WTC11 (cell line): Measurements from ENCODE around the gene HOXA9. TPM values are rescaled to one million over a fixed set of nuclear protein-coding genes. Genes with fewer than 3 reads are reported as not detected.
A peak's percentile ranks its signal among the peaks of the same experiment; 100 is the strongest.

Experiments
- ATAC-seq: fragments of 200-7000 bp; cut with Tn5 transposase; 2 replicates; pipeline ENCODE4 v1.10.0; 2021; ENCODE audit warnings: mild to moderate bottlenecking, moderate library complexity
- CTCF ChIA-PET: fragments of 300-600 bp; sonication (Branson Sonifier 250); formaldehyde crosslinking; loops from one replicate; lab custom pipeline; 2021; ENCODE audit warnings: antibody characterized with exemption; lab: Charles Lee
- POLR2A ChIA-PET: fragments of 350-600 bp; sonication (Branson Sonifier 250); formaldehyde crosslinking; loops from one replicate; lab custom pipeline; 2021; ENCODE audit warnings: antibody characterized with exemption; lab: Charles Lee
- DNase-seq: peaks from one replicate; pipeline ENCODE4 v3.0.0; 2021; ENCODE audit warnings: low spot score
- H3K27ac Mint-ChIP-seq: 2 replicates; pipeline ENCODE4 v1.8.0; 2021; ENCODE audit warnings: mixed read lengths
- H3K27me3 Mint-ChIP-seq: 2 replicates; pipeline ENCODE4 v1.8.0; 2021; ENCODE audit warnings: low read depth, mild to moderate bottlenecking, moderate library complexity, mixed read lengths
- H3K36me3 Mint-ChIP-seq: 2 replicates; pipeline ENCODE4 v1.8.0; 2021; ENCODE audit warnings: mixed read lengths
- H3K4me1 Mint-ChIP-seq: 2 replicates; pipeline ENCODE4 v1.8.0; 2022; ENCODE audit warnings: mixed read lengths
- H3K4me3 Mint-ChIP-seq: 2 replicates; pipeline ENCODE4 v1.8.0; 2021; ENCODE audit warnings: mild to moderate bottlenecking, moderate library complexity, mixed read lengths
- H3K9me3 Mint-ChIP-seq: 2 replicates; pipeline ENCODE4 v1.8.0; 2021; ENCODE audit warnings: mixed read lengths
- AFF4 ChIP-seq: sonication (generic); formaldehyde crosslinking; IDR thresholded peaks from 2 replicates; pipeline ENCODE4 v1.8.1; 2023; ENCODE audit warnings: mild to moderate bottlenecking, missing genetic modification reagents, borderline replicate concordance
- KAT7 ChIP-seq: sonication (generic); formaldehyde crosslinking; IDR thresholded peaks from 2 replicates; pipeline ENCODE4 v1.8.1; 2023; ENCODE audit warnings: missing genetic modification reagents, mild to moderate bottlenecking, borderline replicate concordance
- NR1H2 ChIP-seq: sonication (generic); formaldehyde crosslinking; IDR thresholded peaks from 2 replicates; pipeline ENCODE4 v1.9.0; 2021; ENCODE audit warnings: mild to moderate bottlenecking, moderate library complexity, missing genetic modification reagents
- PRDM15 ChIP-seq: sonication (generic); formaldehyde crosslinking; IDR thresholded peaks from 2 replicates; pipeline ENCODE4 v1.8.0; 2022; ENCODE audit warnings: missing genetic modification reagents
- RORB ChIP-seq: fragments of 250-450 bp; sonication (Bioruptor Pico); IDR thresholded peaks from 2 replicates; pipeline ENCODE4 v1.9.0; 2021; ENCODE audit warnings: mild to moderate bottlenecking
- TEAD1 ChIP-seq: sonication (generic); formaldehyde crosslinking; IDR thresholded peaks from 2 replicates; pipeline ENCODE4 v1.8.0; 2022; ENCODE audit warnings: mild to moderate bottlenecking, missing genetic modification reagents
- USF1 ChIP-seq: sonication (generic); formaldehyde crosslinking; IDR thresholded peaks from 2 replicates; pipeline ENCODE4 v1.8.0; 2022; ENCODE audit warnings: mild to moderate bottlenecking, missing genetic modification reagents
- ZNF425 ChIP-seq: fragments of 250-450 bp; sonication (Bioruptor Pico); conservative IDR thresholded peaks from 2 replicates; pipeline ENCODE4 v1.9.0; 2021; ENCODE audit warnings: mild to moderate bottlenecking
- total RNA-seq: library from RNA; stranded (reverse); gene quantifications from 3 replicates; pipeline ENCODE4 v1.2.3, GENCODE V29; 2021

Gene HOXA9
- total RNA-seq, 1 experiment from 2014 or later, result not detected

- ChIA-PET POLR2A (no interaction called here), CTCF (interaction anchor here (4.2 kb wide), 1 partner anchor 14 kb away, joined by 32 read pairs; no protein-coding TSS in a partner anchor)
- TF ChIP-seq PRDM15 (CRISPR knock-in tag) (0 out of 2 replicates have a peak, but pooled peaks have one; percentile 46), TEAD1 (no peak)
Observed at GRCh38 chr7:27193335-27194001, 28.1 kb upstream of the HOXA9 start.

GRCh38 chr7:27192546-27193334 lies 27.4 kb upstream of the HOXA9 start:
- peaks cover 100% of the 10 kb centered on the region for H3K27me3 Mint-ChIP-seq

More at GRCh38 chr7:27193335-27194001, 28.1 kb upstream of the HOXA9 start:
- H3K27me3 Mint-ChIP-seq, result peaks cover 100% of the 10 kb centered on the region
- no peaks in the 10 kb centered on the region for H3K36me3 Mint-ChIP-seq
- H3K9me3 Mint-ChIP-seq, result no peaks in the 10 kb centered on the region
- DNase-seq, result peak; percentile 51
- no peak overlapping the region for H3K27ac Mint-ChIP-seq
- H3K4me3 Mint-ChIP-seq, result peak overlapping the region; percentile 22; the same call in 1 of the 2 replicates
- ATAC-seq, result no peak
- peaks cover 16% of the 10 kb centered on the region for H3K4me1 Mint-ChIP-seq

More at GRCh38 chr7:27192546-27193334, 27.4 kb upstream of the HOXA9 start:
- ChIA-PET CTCF (interaction anchor here (0.7 to 5.5 kb wide), 3 partner anchors 13 to 49 kb away, joined by 3 to 34 read pairs (median 32); partner anchors contain the start of gene EVX1), POLR2A (no interaction called here)
- peak; percentile 4 for ATAC-seq
- Mint-ChIP-seq H3K4me1 (peaks cover 23% of the 10 kb centered on the region), H3K36me3 (no peaks in the 10 kb centered on the region), H3K4me3 (peak overlapping the region; percentile 14; the same call in 1 of the 2 replicates), H3K27ac (no peak overlapping the region), H3K9me3 (no peaks in the 10 kb centered on the region)
- TF ChIP-seq NR1H2 (CRISPR knock-in tag) (no peak), AFF4 (CRISPR knock-in tag) (no peak), USF1 (CRISPR knock-in tag) (no peak), ZNF425 (CRISPR knock-in tag) (no peak), RORB (CRISPR knock-in tag) (no peak), KAT7 (CRISPR knock-in tag) (no peak)
- no peak for DNase-seq
